GM18867 (cell line): ENCODE results near the gene FN3KRP.

ENCODE experiments used
- ATAC-seq: cut with Tn5 transposase; IDR thresholded peaks from one replicate; pipeline ENCODE4 v1.9.1; 2021; ENCODE audit warnings: mild to moderate bottlenecking, moderate library complexity; ENCODE audit not compliant: unreplicated experiment

Gene FN3KRP, protein sequence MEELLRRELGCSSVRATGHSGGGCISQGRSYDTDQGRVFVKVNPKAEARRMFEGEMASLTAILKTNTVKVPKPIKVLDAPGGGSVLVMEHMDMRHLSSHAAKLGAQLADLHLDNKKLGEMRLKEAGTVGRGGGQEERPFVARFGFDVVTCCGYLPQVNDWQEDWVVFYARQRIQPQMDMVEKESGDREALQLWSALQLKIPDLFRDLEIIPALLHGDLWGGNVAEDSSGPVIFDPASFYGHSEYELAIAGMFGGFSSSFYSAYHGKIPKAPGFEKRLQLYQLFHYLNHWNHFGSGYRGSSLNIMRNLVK

DNA sequence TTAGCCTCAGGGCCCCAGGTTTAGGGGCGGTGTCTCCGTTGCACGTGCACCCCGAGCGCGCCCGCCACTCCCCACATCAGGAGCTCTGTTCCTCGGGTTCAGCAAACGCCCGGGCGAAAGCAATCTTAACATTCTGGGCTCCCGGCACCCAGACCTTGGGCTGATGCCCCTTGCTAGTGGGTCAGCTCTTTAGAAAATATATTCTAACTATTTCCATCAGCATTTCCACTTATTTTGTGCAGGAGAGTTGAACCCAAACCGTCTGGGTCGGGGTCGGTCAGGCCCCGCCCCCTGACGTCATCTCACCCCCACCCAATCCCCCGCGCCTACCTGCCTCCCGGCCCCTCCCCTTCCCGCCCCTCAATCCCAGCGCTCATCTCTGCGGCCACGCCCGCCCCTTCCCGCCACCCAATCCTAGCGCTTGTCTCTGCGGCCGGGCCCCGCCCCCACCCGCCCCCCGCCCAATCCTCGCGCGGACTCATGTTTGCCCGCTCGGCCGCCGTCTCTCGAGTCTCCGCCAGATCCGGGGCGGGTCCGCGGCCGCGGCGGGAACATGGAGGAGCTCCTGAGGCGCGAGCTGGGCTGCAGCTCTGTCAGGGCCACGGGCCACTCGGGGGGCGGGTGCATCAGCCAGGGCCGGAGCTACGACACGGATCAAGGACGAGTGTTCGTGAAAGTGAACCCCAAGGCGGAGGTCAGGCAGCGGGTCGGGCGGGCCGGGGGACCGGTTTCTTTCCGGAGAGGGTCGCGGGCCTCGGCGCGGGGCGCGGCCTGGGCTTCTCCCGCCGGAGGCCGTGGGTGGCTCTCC, at the start of gene FN3KRP:
FN3KRP (plus strand) TSS at position 504 of the 808 bp plus-strand sequence; CDS start at position 554, 50 bp downstream.
- ATAC-seq: peak; percentile 68

DNA sequence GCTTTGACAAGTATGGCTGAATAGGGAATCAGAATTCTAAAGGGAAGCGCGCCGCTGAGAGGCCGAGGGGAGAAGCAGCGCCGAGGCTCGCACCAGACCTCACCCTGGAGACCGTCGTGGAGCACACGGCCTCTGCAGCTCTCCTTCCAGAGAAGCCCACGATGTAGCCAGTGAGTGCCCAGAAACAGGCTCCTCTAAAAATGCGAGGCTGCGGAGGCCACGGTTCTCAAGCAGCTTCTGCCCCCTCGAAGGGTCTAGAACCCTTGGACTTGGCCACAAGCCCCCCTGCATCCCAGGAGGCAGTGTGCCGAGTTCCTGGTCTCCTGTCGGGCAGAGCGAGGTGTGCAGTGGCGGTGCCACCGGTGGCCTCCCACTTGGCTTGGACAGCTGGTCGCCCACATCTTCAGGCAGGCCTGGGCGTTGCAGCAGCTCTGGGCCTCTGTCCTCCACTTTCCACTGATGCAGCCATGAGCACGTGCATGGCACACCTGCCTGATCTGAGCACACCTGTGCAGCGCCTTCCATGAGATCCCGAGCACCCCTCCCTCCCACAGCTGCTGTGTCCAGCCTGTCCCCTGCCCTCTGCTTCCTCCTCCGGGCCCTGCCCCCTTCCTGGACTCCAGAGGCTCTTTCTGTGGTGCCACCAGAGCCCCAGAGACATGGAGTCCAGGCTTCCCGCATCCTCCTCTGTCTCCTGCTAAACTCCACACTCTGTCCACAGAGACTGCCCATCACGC, 49.4 kb upstream of the FN3KRP start:
- no peak for ATAC-seq

DNA sequence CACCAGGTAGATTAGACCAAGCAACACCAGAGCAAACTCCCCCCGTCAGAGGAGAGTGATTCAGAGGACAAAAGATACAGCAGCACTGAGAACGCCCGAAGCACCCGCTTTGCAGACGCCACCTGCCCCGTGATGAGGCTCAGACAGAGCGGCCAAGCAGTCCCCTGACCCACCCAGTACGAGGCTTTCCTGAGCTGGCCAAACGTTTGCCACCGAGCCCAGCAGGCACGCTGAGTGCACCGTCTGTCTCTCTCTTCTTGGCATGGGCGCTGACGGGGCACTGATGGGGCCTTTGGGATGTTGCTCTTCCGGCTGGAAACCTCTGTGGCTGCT, 48.9 kb upstream of the FN3KRP start:
- no peak for ATAC-seq

DNA sequence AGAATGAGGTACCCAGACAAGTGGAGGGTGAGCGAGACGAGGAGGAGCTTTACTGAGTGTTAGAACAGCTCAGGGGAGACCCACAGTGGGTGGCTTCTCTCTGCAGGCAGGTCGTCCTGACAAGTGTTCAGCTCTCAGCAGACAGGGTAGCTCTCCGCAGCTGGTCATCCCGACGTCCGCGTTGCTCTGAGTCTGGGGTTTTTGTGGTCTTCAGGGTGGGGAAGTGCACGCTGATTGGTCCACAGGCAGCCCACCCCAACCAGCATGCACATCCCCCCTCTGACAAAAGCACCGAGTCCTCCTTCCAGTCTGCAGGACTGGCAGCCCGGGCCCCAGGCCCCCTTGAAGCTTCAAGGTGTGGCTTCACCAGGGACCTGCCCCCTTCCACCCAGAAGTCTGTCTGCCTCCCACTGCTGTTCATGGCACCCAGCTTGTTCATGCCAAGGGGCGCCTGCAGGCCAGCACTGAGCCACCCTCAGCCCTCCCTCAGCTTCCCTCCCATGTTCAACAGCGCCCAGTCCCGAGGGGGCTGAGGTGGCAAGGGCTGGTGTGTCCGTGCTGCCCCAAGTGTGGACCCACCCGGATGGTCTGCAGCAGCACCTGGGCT, 48.4 kb upstream of the FN3KRP start:
- ATAC-seq: no peak

DNA sequence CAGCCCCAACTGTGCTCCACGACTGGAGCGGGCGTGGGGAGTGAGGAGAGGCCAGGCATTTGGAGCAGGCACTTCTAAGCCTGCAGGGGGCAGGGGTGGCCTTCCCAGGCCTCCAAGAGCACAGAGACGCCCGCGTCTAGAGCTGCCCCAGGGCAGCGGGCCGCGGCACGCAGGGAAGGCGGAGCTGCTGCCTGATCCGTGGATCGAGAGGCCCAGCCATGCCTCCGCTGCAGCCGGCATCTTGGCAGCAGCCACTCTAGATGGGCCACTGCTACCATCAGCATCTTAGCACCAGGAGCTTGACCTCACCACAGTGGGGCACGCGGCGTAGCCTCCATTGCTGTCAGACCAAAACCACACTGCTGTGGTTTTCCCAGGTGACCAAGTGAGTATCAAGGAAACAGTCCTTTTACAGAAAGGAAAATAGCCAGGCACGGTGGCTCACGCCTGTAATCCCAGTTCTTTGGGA, 47.8 kb upstream of the FN3KRP start:
- ATAC-seq: no peak

DNA sequence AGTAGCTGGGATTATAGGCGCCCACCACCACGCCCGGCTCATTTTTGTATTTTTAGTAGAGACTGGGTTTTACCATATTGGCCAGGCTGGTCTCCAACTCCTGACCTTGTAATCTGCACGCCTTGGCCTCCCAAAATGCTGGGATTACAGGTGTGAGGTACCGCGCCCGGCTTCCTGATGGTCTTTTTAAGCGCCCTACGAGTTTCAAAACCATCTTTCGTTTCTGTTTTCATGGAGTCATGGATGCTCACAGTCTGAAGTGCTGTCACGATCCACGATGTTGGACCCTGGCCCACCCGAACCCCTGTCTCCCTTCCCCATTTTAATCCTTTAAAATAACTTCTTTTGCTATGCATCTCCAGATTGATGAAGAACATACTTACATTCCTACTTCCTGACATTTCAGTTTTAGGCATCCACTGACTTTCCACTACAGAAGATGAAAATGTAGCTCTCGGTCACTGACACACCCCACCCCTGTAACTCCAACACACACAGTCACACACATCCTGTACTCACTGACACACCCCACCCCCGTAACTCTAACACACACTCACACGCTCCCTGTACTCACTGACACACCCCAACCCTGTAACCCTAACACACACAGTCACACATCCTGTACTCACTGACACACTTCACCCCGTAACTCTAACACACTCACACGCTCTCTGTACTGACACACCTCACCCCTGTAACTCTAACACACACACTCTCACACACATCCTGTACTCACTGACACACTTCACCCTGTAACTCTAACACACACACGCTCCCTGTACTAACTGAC, 45.6 kb upstream of the FN3KRP start:
- ATAC-seq: no peak

DNA sequence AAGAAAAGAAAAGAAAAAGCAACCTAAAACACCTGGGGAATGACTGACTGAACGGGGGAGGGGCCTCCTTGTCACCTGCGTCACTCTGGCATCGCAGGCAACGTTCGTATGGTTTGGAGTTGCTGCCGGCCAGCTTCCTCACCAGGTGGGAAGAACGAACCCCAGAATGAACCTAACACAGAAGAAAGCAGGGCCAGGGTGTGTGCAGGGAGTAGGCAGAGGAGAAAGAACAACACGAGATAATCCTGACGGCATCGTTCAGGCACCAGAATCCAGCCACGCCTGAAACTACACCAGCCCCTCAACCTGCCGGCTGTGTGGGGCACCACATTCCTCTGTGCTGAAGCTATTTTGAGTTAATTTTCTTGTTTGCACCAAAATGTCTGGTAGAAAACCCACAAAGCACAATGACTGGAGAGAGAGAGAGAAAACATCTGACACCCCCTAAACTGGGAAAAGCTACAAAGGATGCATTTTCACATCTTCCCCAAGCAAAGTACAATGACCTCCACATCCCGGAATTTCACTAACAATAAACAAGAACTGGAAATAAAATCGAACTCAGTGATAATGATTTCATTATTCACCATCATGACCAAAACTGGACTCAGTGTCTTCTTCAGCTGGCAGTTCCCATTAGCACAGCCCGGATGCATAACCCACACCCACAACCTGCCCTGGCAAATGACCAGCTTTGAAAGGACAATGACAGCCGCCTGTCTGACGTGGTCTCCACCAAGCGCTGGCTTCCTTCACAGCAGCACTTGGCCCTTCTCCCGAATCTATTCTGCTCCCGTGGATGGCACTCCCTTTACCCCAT, 41.6 kb upstream of the FN3KRP start:
- no peak for ATAC-seq

DNA sequence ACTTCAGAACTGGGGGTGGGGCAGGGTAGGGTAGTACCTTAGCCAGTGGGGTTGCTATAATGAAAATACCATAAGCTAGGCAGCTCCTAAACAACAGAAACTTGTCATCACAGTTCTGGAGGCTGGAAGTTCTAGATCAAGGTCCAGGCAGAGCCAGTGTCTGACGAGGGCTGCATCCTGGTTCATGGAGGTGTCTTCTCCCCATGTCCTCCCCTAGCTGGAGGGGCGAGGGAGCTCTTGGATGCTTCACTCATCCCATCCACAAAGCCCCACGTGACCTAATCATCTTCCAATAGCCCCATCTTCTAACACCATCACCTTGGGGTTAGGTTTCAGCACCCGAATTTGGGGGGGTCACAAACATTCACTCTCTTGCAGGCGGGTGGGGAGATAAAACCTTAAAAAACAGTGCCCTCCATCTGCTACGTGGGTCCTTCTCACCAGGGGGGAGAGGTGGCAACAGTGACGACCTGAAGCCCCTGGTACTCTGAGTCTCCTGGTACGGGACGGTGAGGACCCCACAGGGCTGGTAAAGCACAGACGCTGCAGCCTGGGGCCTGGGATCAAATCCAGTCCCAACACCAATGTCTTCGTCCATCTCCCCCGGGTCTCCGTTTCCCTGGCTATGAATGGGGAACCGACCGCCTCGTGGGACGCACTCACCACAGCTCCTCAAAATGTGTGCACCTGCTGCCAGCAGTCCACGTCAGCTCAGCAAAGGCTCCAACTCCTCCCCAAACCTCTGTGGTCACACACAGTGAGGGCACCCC, 40.8 kb upstream of the FN3KRP start:
- ATAC-seq: no peak

DNA sequence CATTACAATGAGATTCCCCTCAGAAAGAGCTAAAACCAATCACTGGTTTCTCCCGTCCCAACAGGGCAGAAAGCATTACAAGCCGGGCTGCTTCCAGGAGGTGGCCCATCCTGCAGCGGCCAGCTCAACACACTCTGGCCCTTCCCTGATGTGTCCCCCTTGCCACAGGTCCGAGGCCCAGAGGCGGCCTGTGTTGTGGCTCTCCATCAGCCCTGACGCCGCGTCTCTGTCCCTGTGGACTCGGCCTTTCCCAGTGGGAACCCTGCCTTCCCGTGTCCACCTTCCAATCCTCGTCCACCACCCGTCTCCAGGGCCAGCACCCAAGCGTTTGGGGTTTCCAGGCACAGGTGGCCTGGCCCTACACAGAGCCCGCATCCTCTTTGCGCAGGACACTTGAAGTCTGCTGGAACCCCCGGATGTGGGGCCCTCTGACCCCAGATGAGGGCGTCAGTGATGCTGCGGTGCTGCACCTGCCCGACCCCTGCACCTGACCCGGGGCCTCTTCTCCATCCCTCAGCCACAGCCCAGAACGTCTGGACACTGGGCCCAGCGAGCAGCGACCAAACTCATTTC, 39.1 kb upstream of the FN3KRP start:
- no peak for ATAC-seq

DNA sequence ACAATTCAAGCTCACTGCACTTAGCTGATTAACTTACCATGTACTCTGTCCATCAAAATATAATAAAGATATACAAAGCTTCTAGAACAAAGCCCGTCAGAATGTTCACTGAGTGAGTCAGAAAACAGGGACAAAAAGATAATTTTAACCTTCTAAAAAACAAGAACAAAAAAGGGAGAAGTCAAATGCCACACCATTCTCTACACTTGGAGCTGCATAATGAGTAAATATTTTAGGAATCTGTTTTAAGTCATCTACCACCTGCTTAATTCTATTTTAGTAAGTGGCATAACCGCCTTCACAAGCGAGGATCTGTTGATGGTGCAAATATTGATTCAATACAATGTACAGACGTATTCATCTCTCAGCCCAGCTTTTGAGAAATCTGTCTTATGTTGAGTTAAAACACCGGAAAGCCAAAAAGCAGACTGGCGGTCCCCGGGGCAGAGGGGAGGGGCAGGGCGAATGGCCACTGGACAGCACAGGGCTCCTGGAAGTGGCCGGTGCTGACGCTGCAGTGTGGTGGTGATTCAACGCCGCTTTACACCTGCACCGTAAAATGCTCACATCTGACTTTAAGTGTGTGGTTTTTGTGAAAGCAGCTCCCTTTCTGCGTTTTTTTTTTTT, 38.1 kb upstream of the FN3KRP start:
- ATAC-seq: no peak

DNA sequence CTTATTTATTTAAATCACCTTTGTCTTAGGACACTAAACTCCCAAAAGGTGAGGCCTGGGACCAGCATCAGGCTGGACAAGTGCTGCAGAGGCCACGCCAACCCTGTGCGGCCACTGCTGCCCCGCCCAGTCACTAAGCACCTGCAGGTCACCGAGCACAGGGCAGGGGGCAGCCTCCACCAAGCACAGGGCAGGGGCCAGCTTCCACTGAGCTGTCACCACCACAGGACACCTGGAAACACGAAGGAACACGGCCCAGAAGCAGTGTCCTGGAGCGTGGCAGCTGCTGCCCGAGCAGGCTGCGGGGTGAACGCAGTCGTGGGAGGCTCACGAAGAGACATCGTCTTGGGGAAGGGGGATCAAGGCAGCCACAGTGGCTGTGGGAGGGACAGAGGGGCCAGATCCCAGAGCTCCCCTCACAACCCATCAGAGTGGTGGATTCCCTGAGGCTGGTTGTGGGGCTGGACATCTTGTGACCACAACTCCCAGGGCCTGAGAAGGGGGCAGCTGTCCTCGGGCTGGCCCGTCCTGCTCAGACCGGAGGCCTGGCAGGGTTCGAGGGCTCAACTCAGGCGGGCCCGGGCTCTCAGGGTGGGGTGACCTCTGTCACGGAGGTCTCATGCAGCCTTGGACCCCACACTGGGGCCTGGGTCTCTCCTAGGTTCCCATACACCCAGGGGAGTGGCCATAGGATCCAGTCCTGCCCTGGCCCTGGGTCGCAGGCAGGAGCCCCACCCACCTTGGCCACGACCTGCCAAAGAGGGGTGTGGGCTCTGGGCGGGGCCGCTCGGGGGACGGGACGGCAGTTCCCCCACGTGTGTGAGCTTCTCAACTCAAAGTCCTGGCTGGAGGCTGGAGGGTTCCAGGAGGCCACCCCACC, 36.7 kb upstream of the FN3KRP start:
- no peak for ATAC-seq

DNA sequence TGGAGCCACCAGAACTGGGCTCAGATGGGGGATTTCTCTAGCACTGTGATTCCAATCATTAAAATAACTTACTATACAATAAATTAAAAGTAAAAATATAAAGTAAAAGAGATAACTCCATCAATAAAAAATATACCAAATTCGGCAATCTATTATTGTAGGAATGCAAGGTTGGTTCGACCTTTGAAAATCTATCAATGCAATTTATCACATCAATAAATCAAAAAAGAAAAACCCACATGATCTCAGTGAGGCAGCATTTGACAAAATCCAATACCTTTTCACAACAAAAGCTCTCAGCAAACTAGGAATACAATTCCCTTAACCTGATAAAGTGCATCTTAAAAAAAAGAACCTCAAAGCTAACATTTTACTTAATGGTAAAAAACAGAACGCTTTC, 35.0 kb upstream of the FN3KRP start:
- no peak for ATAC-seq

DNA sequence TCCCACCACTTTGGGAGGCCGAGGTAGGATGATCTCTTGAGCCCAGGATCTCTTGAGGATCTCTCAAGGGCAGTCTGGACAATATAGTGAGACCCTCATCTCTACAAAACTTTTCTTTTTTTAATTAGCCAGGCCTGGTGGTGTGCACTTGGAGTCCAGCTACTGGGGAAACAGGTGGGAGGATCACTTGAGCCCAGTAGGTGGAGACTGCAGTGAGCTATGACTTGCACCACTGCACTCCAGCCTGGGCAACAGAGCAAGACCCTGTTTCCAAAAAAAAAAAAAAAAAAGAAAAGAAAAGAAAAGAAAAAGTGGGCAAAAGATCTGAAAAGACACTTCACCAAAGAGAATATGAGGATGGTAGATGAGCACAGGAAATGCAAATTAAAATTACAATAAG, 33.0 kb upstream of the FN3KRP start:
- ATAC-seq: no peak

DNA sequence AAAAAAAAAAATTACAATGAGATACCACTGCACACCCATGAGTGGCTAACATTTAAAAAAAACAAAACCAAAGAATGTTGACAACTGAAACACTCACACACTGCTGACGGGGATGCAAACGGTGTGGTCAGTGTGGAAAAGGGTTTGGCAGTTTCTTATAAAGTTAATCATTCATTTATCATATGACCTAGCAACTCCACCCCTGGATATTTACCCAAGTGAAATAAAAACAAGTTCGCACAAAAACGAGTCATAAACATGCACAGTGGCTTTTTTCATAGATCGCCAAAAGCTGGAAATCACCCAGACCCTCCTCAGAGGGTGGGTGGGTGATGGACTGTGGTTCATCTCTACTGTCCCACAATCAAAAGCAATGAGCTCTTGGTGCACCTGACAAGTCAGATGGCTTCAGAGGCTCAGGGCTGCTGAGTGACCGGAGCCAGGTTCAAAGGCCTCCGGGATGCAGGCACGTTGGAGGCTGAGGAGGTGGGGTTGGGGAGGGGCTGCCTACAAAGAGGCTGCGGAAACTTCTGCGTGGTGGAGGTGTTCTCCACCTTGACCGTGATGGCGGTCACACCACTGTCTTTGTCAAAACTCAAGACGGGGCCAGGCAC, 32.2 kb upstream of the FN3KRP start:
- ATAC-seq: no peak

DNA sequence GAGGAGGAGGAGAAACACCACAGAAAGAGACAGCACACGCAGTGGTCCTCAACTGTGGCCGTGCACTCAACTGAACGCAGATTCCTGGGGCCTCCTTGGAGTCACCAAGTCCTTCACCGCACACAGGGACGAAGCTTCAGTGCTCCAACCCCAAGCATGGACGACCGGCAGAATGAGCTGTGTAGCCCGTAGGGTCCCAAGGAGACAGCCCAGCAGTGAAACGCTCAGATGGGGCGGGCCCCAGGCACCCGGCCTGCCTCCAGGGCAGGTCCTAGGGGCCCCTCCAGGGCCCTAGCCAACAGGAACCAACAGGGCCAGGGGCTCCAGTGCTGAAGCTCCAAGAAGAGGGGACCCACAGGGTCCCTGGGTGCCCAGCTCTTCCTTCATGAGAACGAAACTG, 31.2 kb upstream of the FN3KRP start:
- ATAC-seq: no peak
